GM12864 (cell line): ENCODE measurements around the gene CIAO2B.

Experiments
- DNase-seq: peaks from one replicate; pipeline ENCODE4 v3.0.0-alpha.2; 2011; ENCODE audit warnings: low read depth
- H3K4me3 ChIP-seq: 2 replicates; pipeline ENCODE4 v1.5.1; 2011; ENCODE audit warnings: mild to moderate bottlenecking, low read depth, low read length, control low read depth
- CTCF ChIP-seq: IDR thresholded peaks from 2 replicates; pipeline ENCODE4 v1.5.1; 2011; ENCODE audit warnings: low read depth, mild to moderate bottlenecking, moderate library complexity, low read length, control low read depth, inconsistent platforms; ENCODE audit errors: missing control alignments

Gene CIAO2B

GRCh38 chr16:66953462-66954096, 19.4 kb upstream of the CIAO2B start:
- no peak for DNase-seq
- TF ChIP-seq CTCF = no peak
- H3K4me3 ChIP-seq = no peak overlapping the region

- H3K4me3 ChIP-seq = no peak overlapping the region
- no peak for TF ChIP-seq CTCF
- DNase-seq = no peak
These were observed 18.4 kb upstream of the CIAO2B start for GRCh38 chr16:66952430-66953110.

DNA sequence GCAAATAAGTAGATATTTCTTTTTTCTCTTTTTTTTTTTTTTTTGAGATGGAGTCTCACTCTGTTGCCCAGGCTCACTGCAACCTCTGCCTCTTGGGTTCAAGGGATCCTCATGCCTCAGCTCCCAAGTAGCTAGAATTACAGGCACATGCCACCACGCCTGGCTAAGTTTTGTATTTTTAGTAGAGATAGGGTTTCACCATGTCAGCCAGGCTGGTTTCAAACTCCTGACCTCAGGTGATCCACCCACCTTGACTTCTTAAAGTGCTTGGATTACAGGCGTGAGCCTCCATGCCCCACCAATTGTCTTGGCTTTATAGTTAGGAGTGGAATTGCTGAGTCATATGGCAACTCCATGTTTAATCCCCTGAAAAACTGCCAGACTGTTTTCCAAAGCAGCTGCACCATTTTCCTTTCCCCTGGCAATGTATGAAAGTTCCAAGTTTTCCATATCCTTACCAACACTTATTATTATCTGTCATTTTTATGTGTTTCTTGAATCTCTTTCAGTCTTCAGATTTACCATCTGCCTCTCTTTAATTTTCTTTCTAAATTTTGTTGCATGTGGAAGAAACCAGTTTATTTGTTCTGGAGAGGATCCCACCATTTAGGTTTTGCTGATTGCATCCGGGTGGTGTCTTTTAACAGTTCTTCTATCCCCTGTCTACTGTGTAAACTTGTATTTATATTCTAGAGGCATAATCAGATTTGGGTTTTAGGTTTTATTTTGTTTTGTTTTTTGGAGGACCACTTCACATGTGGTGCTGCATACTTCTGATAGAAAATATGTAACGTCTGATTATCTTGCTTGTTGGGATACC, 17.0 kb upstream of the CIAO2B start:
- no peak for DNase-seq
- H3K4me3 ChIP-seq = no peak overlapping the region
- TF ChIP-seq CTCF = no peak

DNA sequence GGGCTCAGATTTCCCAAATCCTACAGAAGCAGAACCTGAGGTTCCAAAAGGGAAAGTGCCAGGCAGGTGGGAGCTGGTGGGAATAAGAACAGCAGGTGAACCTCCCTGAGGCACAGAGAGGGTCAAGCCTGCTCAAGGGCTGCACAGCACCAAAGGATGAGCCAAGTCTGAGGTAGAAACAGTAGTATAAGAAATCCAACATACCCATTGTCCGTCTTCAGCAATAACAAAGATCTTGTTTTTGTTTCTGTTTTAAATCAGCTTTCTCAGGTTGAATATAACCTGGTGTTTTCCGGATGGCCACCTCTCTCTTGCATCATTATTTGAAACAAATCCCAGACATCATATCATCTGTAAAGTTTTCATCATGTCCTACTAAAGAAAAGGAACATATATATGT, 16.2 kb upstream of the CIAO2B start:
- no peak overlapping the region for H3K4me3 ChIP-seq
- no peak for DNase-seq
- no peak for TF ChIP-seq CTCF

GRCh38 chr16:66949472-66949871, 15.3 kb upstream of the CIAO2B start:
- no peak for DNase-seq
- H3K4me3 ChIP-seq = no peak overlapping the region
- TF ChIP-seq CTCF = no peak

- H3K4me3 ChIP-seq = peak overlapping the region; percentile 58
- TF ChIP-seq CTCF = no peak
- DNase-seq = no peak
These were observed 14.6 kb upstream of the CIAO2B start for GRCh38 chr16:66948837-66949225.
